Endothelial cell of umbilical vein (primary cell): ENCODE measurements around the gene GLYATL2. TPM values are rescaled to one million over a fixed set of nuclear protein-coding genes. Genes with fewer than 3 reads are reported as not detected.

ENCODE experiments used
- Bru-seq: library from RNA; stranded (reverse); fragments of 400-500 nt; gene quantifications from one replicate; lab custom pipeline; 2021; lab: Mats Ljungman, UMichigan
- BruChase-seq, 2 experiments: library from RNA; stranded (reverse); fragments of 400-500 nt; gene quantifications; one replicate each; lab custom pipeline; 2021; lab: Mats Ljungman, UMichigan
- BruUV-seq: library from RNA; stranded (reverse); fragments of 400-500 nt; replicated peaks from 2 replicates; lab custom pipeline; 2021; lab: Mats Ljungman, UMichigan
- CTCF ChIA-PET: fragments of 300-600, 350-600 bp; sonication (Branson Sonifier 250); formaldehyde crosslinking; loops from one replicate; lab custom pipeline; 2021; ENCODE audit warnings: antibody characterized with exemption, inconsistent platforms; lab: Charles Lee
- POLR2A ChIA-PET: fragments of 300-600, 350-600 bp; sonication (Branson Sonifier 250); formaldehyde crosslinking; loops from one replicate; lab custom pipeline; 2021; ENCODE audit warnings: antibody characterized with exemption, inconsistent platforms; lab: Charles Lee
- DNase-seq: peaks from one replicate; pipeline ENCODE4 v3.0.0-alpha.2; 2011; ENCODE audit warnings: low read depth, low spot score
- FAIRE-seq: peaks from 2 replicates; lab custom pipeline; 2011; peaks lifted over from hg19 to GRCh38; lab: Jason Lieb, UNC
- H2AFZ ChIP-seq: 2 replicates; pipeline ENCODE4 v1.6.0; 2012; ENCODE audit warnings: low read depth, low read length, control low read depth, inconsistent platforms
- H3K27ac ChIP-seq: 2 replicates; pipeline ENCODE4 v1.5.1; 2011; ENCODE audit warnings: low read depth, mild to moderate bottlenecking, control low read depth, low read length, moderate library complexity; ENCODE audit not compliant: insufficient read depth
- H3K27me3 ChIP-seq, 2 experiments: 2 replicates each; pipeline versions ENCODE4 v1.6.0 to v1.6.1; 2011; ENCODE audit warnings: low read length in 2 of 2, mixed read lengths in 1 of 2; ENCODE audit not compliant: control insufficient read depth in 2 of 2, insufficient read depth in 2 of 2
- H3K36me3 ChIP-seq, 2 experiments: 2 replicates in 1 of 2; 3 replicates in 1 of 2; pipeline ENCODE4 v1.5.1; 2011; ENCODE audit warnings: low read length in 2 of 2, mild to moderate bottlenecking in 1 of 2, moderate library complexity in 1 of 2; ENCODE audit not compliant: control insufficient read depth in 2 of 2, insufficient read depth in 2 of 2; ENCODE audit errors: extremely low read depth in 1 of 2
- H3K4me1 ChIP-seq: 3 replicates; pipeline ENCODE4 v1.5.1; 2011; ENCODE audit warnings: mild to moderate bottlenecking, low read length; ENCODE audit not compliant: control insufficient read depth, insufficient read depth; ENCODE audit errors: extremely low read depth
- H3K4me2 ChIP-seq: 2 replicates; pipeline ENCODE4 v1.6.1; 2011; ENCODE audit warnings: low read length, control low read depth, mixed read lengths; ENCODE audit not compliant: insufficient read depth
- H3K4me3 ChIP-seq, 3 experiments: fragments of 200-600 bp in 1 of 3; sonication (generic), shearing (Covaris generic) in 1 of 3; replicated peaks in 1 of 3; 2 replicates each; pipeline ENCODE4 v1.5.1; 2011 to 2016; ENCODE audit warnings: control low read depth in 3 of 3, low read length in 3 of 3, mild to moderate bottlenecking in 2 of 3, inconsistent platforms in 1 of 3, low read depth in 1 of 3, moderate library complexity in 1 of 3; ENCODE audit not compliant: insufficient read depth in 1 of 3
- H3K79me2 ChIP-seq: 2 replicates; pipeline ENCODE4 v1.6.0; 2012; ENCODE audit warnings: low read length, inconsistent platforms; ENCODE audit not compliant: control insufficient read depth, insufficient read depth
- H3K9ac ChIP-seq: replicated peaks from 2 replicates; pipeline ENCODE3; 2011; ENCODE audit warnings: low read length, control low read depth; ENCODE audit not compliant: insufficient read depth; ENCODE audit errors: extremely low read depth
- H3K9me1 ChIP-seq: replicated peaks from 3 replicates; pipeline ENCODE4 v1.6.0; 2011; ENCODE audit warnings: mild to moderate bottlenecking, low read length; ENCODE audit not compliant: control insufficient read depth, insufficient read depth; ENCODE audit errors: extremely low read depth
- H3K9me3 ChIP-seq: replicated peaks from 2 replicates; pipeline ENCODE4 v1.5.1; 2012; ENCODE audit warnings: low read length, inconsistent platforms; ENCODE audit not compliant: control insufficient read depth, insufficient read depth
- H4K20me1 ChIP-seq: replicated peaks from 2 replicates; pipeline ENCODE3; 2011; ENCODE audit warnings: mild to moderate bottlenecking, low read length; ENCODE audit not compliant: control insufficient read depth, insufficient read depth; ENCODE audit errors: extremely low read depth
- CTCF ChIP-seq, 2 donors: IDR thresholded peaks; 1 replicate in 1 of 2; 2 replicates in 1 of 2; pipeline ENCODE4 v1.5.1; 2011; ENCODE audit warnings: low read length in 2 of 2, mild to moderate bottlenecking in 2 of 2, moderate library complexity in 2 of 2, control low read depth in 1 of 2, inconsistent platforms in 1 of 2, low read depth in 1 of 2; ENCODE audit not compliant: insufficient read depth in 1 of 2; ENCODE audit errors: extremely low read depth in 1 of 2
- EZH2 ChIP-seq: IDR thresholded peaks from 2 replicates; pipeline ENCODE4 v1.6.1; 2012; ENCODE audit warnings: borderline replicate concordance, low read depth, mild to moderate bottlenecking, moderate library complexity, low read length, inconsistent platforms; ENCODE audit not compliant: severe bottlenecking
- GATA2 ChIP-seq: IDR thresholded peaks from 2 replicates; pipeline ENCODE4 v1.7.0; 2011; ENCODE audit warnings: low read depth, mild to moderate bottlenecking, moderate library complexity, mixed read lengths, low read length; ENCODE audit not compliant: insufficient read length, insufficient read depth
- JUN ChIP-seq: IDR thresholded peaks from 2 replicates; pipeline ENCODE4 v1.6.1; 2011; ENCODE audit warnings: borderline replicate concordance, low read depth; ENCODE audit not compliant: insufficient read length, insufficient read depth
- MAX ChIP-seq: IDR thresholded peaks from 2 replicates; pipeline ENCODE4 v1.6.1; 2011; ENCODE audit not compliant: insufficient read depth, insufficient read length
- MYC ChIP-seq: IDR thresholded peaks from one replicate; pipeline ENCODE4 v1.6.1; 2011; ENCODE audit warnings: mild to moderate bottlenecking, low read depth, low read length
- POLR2A ChIP-seq: IDR thresholded peaks from 2 replicates; pipeline ENCODE4 v1.6.1; 2012; ENCODE audit warnings: low read depth, mild to moderate bottlenecking, control low read depth, low read length
- POLR2AphosphoS5 ChIP-seq: IDR thresholded peaks from 2 replicates; pipeline ENCODE4 v1.6.1; 2012; ENCODE audit warnings: low read depth, mild to moderate bottlenecking, control low read depth, low read length, moderate library complexity; ENCODE audit not compliant: insufficient read depth
- dilution Hi-C: fragments of 300-500 bp; cut with MboI; formaldehyde crosslinking; loops from one replicate; pipeline ENCODE4 v1.15.0; 2019; ENCODE audit warnings: low sequenced_read_pairs; ENCODE audit not compliant: extremely low pct_ligation_motif_present
- intact Hi-C: fragments of 100-400 bp; cut with micrococcal nuclease; formaldehyde crosslinking; loops from one replicate; pipeline ENCODE4 v1.10.0; 2022
- long read RNA-seq: library from polyadenylated mRNA; stranded (forward); transcript quantifications from one replicate; pipeline ENCODE4 v2.0.0, GENCODE V29; 2021
- polyA minus RNA-seq, 3 experiments: library from RNA; depleted of rRNA, polyadenylated mRNA; stranded (reverse); fragments of >200 nt; gene quantifications; 1 replicate in 1 of 3; 2 replicates in 2 of 3; pipeline ENCODE4 v1.2.3, GENCODE V29; 2011
- polyA plus RNA-seq, 4 experiments: library from polyadenylated mRNA; depleted of rRNA in 3 of 4; stranded (reverse) in 3 of 4; unstranded in 1 of 4; fragments of >200 nt; gene quantifications; 2 replicates each; pipeline versions ENCODE4 v1.2.1 to v1.2.3, GENCODE V29; 2011 to 2012; ENCODE audit warnings: missing spikeins in 1 of 4
- total RNA-seq: library from RNA; stranded (reverse); gene quantifications from 2 replicates; pipeline ENCODE4 v1.2.3, GENCODE V29; 2021

GLYATL2 gene
- total RNA-seq (not detected in 2 replicates), polyA plus RNA-seq (not detected in 2 replicates), polyA minus RNA-seq (not detected in 2 replicates), Bru-seq, nascent RNA (percentile 7 among the genes with signal in this experiment), BruChase-seq, experiment 1, labeled RNA remaining after a 6-hour chase (not detected), BruChase-seq, experiment 2, labeled RNA remaining after a 2-hour chase (percentile 18 among the genes with signal in this experiment)
- polyA plus RNA-seq (2011; cell fraction: cytosol; rRNA removed) = not detected in 2 replicates
- not detected in 2 replicates for polyA plus RNA-seq (2011; cell fraction: nucleus; rRNA removed)
- not detected in 2 replicates for polyA plus RNA-seq (2012)
- polyA minus RNA-seq (2011; cell fraction: cytosol; rRNA and poly(A)+ RNA removed) = not detected
- not detected in 2 replicates for polyA minus RNA-seq (2011; cell fraction: nucleus; rRNA and poly(A)+ RNA removed)
- long read RNA-seq = 0 reads

GRCh38 chr11:58844361-58845005 lies at the start of gene GLYATL2:
Gene GLYATL2 (minus strand): TSS chr11:58844704. CDS start chr11:58839612, 5,092 bp downstream.
- POLR2A ChIA-PET = no interaction called here
- no peaks in the 10 kb centered on the region for H4K20me1 ChIP-seq
- intact Hi-C loops = no loop called here
- H3K4me2 ChIP-seq = no peak within 1 kb of the TSS
- H2AFZ ChIP-seq = no peak within 1 kb of the TSS
- H3K9ac ChIP-seq = no peak within 1 kb of the TSS
- dilution Hi-C loops = no loop called here
- TF ChIP-seq MAX = no peak
- no peak for TF ChIP-seq MYC
- no peak for TF ChIP-seq POLR2A
- no peak for TF ChIP-seq GATA2
- no peak for TF ChIP-seq CTCF (IDR thresholded peaks at IDR 0.05; ENCODE audit: extremely low read depth in 1 of 2, insufficient read depth in 1 of 2, low read depth in 1 of 2, low read length in 2 of 2)
- TF ChIP-seq JUN = no peak
- no peak for TF ChIP-seq POLR2AphosphoS5
- no peak for TF ChIP-seq EZH2
- BruUV-seq = no TSS peak
- no peaks in the 10 kb centered on the region for H3K79me2 ChIP-seq
- CTCF ChIA-PET = no interaction called here
- no peak for DNase-seq
- no peaks in the 10 kb centered on the region for H3K4me1 ChIP-seq
- H3K36me3 ChIP-seq = no peaks in the 10 kb centered on the region
- no peaks in the 10 kb centered on the region for H3K27me3 ChIP-seq
- no peaks in the 10 kb centered on the region for H3K9me1 ChIP-seq
- H3K27ac ChIP-seq = no peak within 1 kb of the TSS
- no peaks in the 10 kb centered on the region for H3K9me3 ChIP-seq
- no peak for FAIRE-seq
- no peak within 1 kb of the TSS for H3K4me3 ChIP-seq
